Measurements from ENCODE around the gene TMEM88. TPM values are rescaled to one million over a fixed set of nuclear protein-coding genes. Genes with fewer than 3 reads are reported as not detected.

Gene TMEM88
- total RNA-seq, 1 donor from 2014 or later = 12.0 TPM

DNA sequence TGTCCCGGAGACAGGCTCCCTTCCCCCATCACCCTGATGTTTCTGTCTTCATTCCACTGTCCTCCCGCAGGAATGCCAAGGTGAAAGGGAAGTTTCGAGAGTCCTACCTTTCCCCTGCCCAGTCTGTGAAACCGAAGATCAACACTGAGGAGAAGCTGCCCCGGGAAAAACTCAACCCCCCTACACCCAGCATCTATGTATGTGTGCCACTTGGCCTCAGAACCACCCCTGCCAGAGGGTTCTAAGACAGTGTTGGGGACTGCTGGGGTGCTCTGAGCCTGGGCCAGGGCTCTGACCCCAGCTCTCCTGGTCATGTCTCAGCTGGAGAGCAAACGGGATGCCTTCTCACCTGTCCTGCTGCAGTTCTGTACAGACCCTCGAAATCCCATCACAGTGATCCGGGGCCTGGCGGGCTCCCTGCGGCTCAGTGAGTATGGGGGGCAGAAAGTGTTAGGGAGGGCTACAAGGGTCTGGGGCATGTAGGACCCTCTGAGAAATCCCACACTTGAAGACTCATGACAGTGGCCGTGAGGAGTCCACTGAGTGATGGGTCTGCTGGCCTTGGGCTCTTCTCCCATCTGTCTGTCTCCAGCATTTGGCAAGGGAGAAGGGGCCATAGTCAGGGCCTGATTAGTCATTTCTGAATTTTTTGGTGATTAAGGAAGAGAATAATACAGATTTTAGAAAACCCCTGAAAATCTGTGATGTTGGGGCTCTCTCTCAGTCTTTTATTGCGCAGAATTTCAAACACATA lies 4.9 kb upstream of the TMEM88 start:
- TF ChIP-seq, protein P1, sequence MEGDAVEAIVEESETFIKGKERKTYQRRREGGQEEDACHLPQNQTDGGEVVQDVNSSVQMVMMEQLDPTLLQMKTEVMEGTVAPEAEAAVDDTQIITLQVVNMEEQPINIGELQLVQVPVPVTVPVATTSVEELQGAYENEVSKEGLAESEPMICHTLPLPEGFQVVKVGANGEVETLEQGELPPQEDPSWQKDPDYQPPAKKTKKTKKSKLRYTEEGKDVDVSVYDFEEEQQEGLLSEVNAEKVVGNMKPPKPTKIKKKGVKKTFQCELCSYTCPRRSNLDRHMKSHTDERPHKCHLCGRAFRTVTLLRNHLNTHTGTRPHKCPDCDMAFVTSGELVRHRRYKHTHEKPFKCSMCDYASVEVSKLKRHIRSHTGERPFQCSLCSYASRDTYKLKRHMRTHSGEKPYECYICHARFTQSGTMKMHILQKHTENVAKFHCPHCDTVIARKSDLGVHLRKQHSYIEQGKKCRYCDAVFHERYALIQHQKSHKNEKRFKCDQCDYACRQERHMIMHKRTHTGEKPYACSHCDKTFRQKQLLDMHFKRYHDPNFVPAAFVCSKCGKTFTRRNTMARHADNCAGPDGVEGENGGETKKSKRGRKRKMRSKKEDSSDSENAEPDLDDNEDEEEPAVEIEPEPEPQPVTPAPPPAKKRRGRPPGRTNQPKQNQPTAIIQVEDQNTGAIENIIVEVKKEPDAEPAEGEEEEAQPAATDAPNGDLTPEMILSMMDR (IDR thresholded peaks at IDR 0.05) = no peak
- H3K27ac ChIP-seq = no peak overlapping the region
- H3K4me1 ChIP-seq = peaks cover 25% of the 10 kb centered on the region
- no peak overlapping the region for H3K4me3 ChIP-seq
- ATAC-seq (no peak), DNase-seq (no peak)
- H3K9me3 ChIP-seq = no peaks in the 10 kb centered on the region
- intact Hi-C loops (cut with DNase I) = no loop called here
- no peaks in the 10 kb centered on the region for H3K27me3 ChIP-seq (ENCODE audit: low read depth)
- H3K36me3 ChIP-seq = peaks cover 91% of the 10 kb centered on the region

DNA sequence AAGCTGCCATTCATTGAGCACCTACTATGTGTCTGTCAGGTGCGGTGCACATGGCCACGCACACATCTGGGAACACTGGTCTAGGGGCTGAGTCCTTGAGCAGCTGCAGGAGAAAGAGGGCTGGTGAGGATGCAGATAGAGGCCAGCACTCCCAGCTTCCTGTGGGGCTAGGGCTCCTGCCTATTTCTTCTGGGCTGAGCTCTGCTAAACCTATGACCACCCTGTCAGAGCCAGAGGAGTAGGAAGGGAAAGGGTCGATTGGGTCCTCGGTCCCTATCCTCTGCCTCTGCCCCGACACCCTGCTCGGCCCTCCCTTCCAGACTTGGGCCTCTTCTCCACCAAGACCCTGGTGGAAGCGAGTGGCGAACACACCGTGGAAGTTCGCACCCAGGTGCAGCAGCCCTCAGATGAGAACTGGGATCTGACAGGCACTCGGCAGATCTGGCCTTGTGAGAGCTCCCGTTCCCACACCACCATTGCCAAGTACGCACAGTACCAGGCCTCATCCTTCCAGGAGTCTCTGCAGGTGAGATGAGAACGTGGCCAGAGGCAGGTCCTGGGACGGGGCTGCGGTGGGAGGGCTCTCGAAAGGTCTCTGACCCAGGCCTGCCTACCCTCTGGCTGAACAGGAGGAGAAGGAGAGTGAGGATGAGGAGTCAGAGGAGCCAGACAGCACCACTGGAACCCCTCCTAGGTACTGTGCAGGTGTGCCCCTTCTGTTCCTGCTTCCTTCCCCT lies 4.0 kb upstream of the TMEM88 start:
- Histone ChIP-seq H3K27ac (no peak overlapping the region), H3K4me3 (peak overlapping the region; percentile 37), H3K4me1 (peaks cover 25% of the 10 kb centered on the region), H3K9me3 (no peaks in the 10 kb centered on the region), H3K36me3 (peaks cover 90% of the 10 kb centered on the region), H3K27me3 (ENCODE audit: low read depth) (no peaks in the 10 kb centered on the region)
- intact Hi-C loops (cut with DNase I) = no loop called here
- ATAC-seq = no peak
- TF ChIP-seq, protein P1 (IDR thresholded peaks at IDR 0.05) = no peak
- no peak for DNase-seq

DNA sequence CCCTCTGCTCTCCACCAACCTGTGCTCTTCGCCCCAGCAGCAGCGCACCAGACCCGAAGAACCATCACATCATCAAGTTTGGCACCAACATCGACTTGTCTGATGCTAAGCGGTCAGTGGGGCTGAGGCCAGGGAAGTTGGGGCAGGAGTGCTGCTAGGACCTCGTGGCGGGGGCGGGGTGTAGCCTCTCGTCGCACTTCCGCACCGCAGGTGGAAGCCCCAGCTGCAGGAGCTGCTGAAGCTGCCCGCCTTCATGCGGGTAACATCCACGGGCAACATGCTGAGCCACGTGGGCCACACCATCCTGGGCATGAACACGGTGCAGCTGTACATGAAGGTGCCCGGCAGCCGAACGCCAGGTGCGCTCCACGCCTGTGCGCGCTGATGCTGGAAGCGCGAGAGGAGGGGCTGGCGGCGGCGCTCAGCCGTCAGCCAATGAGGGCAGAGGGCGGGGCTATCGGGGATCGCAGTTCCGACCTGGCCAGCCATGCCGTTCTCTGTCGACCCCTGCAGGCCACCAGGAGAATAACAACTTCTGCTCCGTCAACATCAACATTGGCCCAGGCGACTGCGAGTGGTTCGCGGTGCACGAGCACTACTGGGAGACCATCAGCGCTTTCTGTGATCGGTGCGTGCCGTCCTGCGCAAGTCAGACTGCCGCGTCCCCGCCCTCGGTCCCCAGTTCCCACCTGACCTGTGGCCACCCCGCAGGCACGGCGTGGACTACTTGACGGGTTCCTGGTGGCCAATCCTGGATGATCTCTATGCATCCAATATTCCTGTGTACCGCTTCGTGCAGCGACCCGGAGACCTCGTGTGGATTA lies 3.2 kb upstream of the TMEM88 start:
- TF ChIP-seq, protein P1 (IDR thresholded peaks at IDR 0.05) = peak; percentile 97
- Histone ChIP-seq H3K27me3 (ENCODE audit: low read depth) (no peaks in the 10 kb centered on the region), H3K4me3 (peak overlapping the region; percentile 37), H3K9me3 (no peaks in the 10 kb centered on the region), H3K4me1 (peaks cover 31% of the 10 kb centered on the region), H3K27ac (peak overlapping the region; percentile 58), H3K36me3 (peaks cover 82% of the 10 kb centered on the region)
- intact Hi-C loops (cut with DNase I) = no loop called here
- DNase-seq (peak; percentile 94), ATAC-seq (peak; percentile 84 to 93)

DNA sequence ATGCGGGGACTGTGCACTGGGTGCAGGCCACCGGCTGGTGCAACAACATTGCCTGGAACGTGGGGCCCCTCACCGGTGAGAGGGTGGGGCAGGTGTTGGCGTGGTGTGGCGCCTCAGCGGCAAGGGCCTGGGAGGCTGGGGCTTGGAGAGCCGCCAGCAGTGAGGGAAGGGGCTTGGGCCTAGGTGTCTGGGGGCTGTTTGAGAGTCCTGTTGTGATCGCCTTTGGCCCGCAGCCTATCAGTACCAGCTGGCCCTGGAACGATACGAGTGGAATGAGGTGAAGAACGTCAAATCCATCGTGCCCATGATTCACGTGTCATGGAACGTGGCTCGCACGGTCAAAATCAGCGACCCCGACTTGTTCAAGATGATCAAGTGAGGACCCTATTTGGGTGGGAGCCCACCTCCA lies 2.6 kb upstream of the TMEM88 start:
- Histone ChIP-seq H3K9me3 (no peaks in the 10 kb centered on the region), H3K36me3 (peaks cover 76% of the 10 kb centered on the region), H3K4me1 (peaks cover 33% of the 10 kb centered on the region), H3K4me3 (peak overlapping the region; percentile 37), H3K27me3 (ENCODE audit: low read depth) (no peaks in the 10 kb centered on the region), H3K27ac (peak overlapping the region; percentile 58)
- intact Hi-C loops (cut with DNase I) = no loop called here
- ATAC-seq (no peak), DNase-seq (peak; percentile 53)
- TF ChIP-seq, protein P1 (IDR thresholded peaks at IDR 0.05) = no peak

DNA sequence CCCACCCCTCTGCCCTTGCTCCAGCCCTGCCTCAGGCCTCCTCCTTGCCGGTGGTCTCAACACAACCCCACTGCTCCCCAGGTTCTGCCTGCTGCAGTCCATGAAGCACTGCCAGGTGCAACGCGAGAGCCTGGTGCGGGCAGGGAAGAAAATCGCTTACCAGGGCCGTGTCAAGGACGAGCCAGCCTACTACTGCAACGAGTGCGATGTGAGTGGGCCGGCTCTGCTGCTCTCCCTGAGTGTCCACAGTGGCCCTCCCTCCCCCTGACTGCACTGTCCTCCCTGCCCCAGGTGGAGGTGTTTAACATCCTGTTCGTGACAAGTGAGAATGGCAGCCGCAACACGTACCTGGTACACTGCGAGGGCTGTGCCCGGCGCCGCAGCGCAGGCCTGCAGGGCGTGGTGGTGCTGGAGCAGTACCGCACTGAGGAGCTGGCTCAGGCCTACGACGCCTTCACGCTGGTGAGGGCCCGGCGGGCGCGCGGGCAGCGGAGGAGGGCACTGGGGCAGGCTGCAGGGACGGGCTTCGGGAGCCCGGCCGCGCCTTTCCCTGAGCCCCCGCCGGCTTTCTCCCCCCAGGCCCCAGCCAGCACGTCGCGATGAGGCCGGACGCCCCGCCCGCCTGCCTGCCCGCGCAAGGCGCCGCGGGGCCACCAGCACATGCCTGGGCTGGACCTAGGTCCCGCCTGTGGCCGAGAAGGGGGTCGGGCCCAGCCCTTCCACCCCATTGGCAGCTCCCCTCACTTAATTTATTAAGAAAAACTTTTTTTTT lies 1.8 kb upstream of the TMEM88 start:
- intact Hi-C loops (cut with DNase I) = no loop called here
- Histone ChIP-seq H3K27me3 (ENCODE audit: low read depth) (no peaks in the 10 kb centered on the region), H3K36me3 (peaks cover 67% of the 10 kb centered on the region), H3K27ac (no peak overlapping the region), H3K4me3 (no peak overlapping the region), H3K4me1 (peaks cover 33% of the 10 kb centered on the region), H3K9me3 (no peaks in the 10 kb centered on the region)
- DNase-seq (peak; percentile 51), ATAC-seq (no peak)
- TF ChIP-seq, protein P1 (IDR thresholded peaks at IDR 0.05) = no peak
